Ovary (tissue), 9 donors: ENCODE measurements around the gene PNPT1. TPM values are rescaled to one million over a fixed set of nuclear protein-coding genes. Genes with fewer than 3 reads are reported as not detected.

Source experiments
- DNase-seq, 5 donors: peaks; one replicate each; pipeline ENCODE4 v3.0.0-alpha.2; 2019 to 2020
- H3K27ac ChIP-seq, 2 donors: fragments of 200-600 bp; one replicate each; pipeline versions ENCODE4 v1.5.1 to v1.8.0; 2019 to 2022
- H3K27me3 ChIP-seq: fragments of 200-600 bp; one replicate; pipeline ENCODE4 v1.8.0; 2022
- H3K36me3 ChIP-seq: fragments of 200-600 bp; sonication (generic); one replicate; pipeline ENCODE4 v1.5.1; 2019
- H3K4me1 ChIP-seq: one replicate; pipeline ENCODE4 v1.8.1; 2013; ENCODE audit warnings: mild to moderate bottlenecking, moderate library complexity; ENCODE audit not compliant: insufficient read depth
- H3K4me3 ChIP-seq: fragments of 200-600 bp; sonication (generic); one replicate; pipeline ENCODE4 v1.5.1; 2017
- H3K9me3 ChIP-seq, 2 donors: fragments of 200-600 bp in 1 of 2; sonication (generic) in 1 of 2; one replicate each; pipeline versions ENCODE4 v1.5.1 to v1.8.1; 2013 to 2019; ENCODE audit warnings: mild to moderate bottlenecking in 1 of 2, moderate library complexity in 1 of 2
- CTCF ChIP-seq, 3 donors: fragments of 450-650 bp in 2 of 3; fragments of 200-600 bp in 1 of 3; IDR thresholded peaks; one replicate each; pipeline versions ENCODE4 v1.5.1 to v1.8.0; 2016 to 2022; ENCODE audit warnings: antibody characterized with exemption in 3 of 3, mild to moderate bottlenecking in 1 of 3
- EP300 ChIP-seq: sonication (generic); formaldehyde crosslinking; IDR thresholded peaks from one replicate; pipeline ENCODE4 v1.6.1; 2017; ENCODE audit warnings: antibody characterized with exemption
- POLR2A ChIP-seq: fragments of 450-650 bp; IDR thresholded peaks from one replicate; pipeline ENCODE4 v1.6.1; 2017; ENCODE audit warnings: antibody characterized with exemption, mild to moderate bottlenecking, moderate library complexity
- WGBS, 3 donors: extraction: QIAGEN DNeasy Blood & Tissue Kit in 1 of 3; methylation state at CpG; one replicate each; pipeline versions ENCODE4 v1.1.5 to v1.1.7; 2013 to 2017; 5-methylcytosine and 5-hydroxymethylcytosine counted together
- intact Hi-C, 4 donors: fragments of 100-400 bp; cut with DNase I; formaldehyde crosslinking; loops; one replicate each; pipeline versions ENCODE4 v1.11.0 to v1.15.1; 2022 to 2023
- polyA plus RNA-seq, 2 donors: library from polyadenylated mRNA; stranded (reverse); fragments of 200-250 nt in 1 of 2; fragments of 350-450 nt in 1 of 2; fragmentation: Illumina TruSeq in 1 of 2; extraction: RNeasy Lipid Tissue Mini Kit (QIAGEN cat#74804) in 1 of 2; gene quantifications; one replicate each; pipeline ENCODE4 v1.2.3, GENCODE V29; 2013 to 2014
- total RNA-seq, 7 donors: library from RNA; depleted of rRNA in 2 of 7; stranded (reverse); fragments of >200 nt in 2 of 7; fragmentation: NEBNext Ultra II Directional in 3 of 7; extraction: Animal tissue kit (Norgen Biotek cat#: 25700) in 3 of 7; gene quantifications; one replicate each; pipeline versions ENCODE4 v1.1.0 to v1.2.4, GENCODE V29; 2016 to 2023
- donor health status: DM: no; HTN: no; CAD: no; lungs with moderate emphysema.
- donor health status: DM: no; HTN: no; CAD: no.
- donor health status: Bipolar disorder and iron deficiency.
- donor health status: DM: yes; HTN: yes; CAD: no.
- donor health status: DM: no; HTN: no; CAD: no.
- donor health status: DM: yes; HTN: yes; CAD: no.

Gene PNPT1
- total and polyA plus RNA-seq, 9 donors: 6.1 to 19.2 (median 17.0) TPM

GRCh38 chr2:55620123-55620779 is 73.4 kb downstream of the PNPT1 start:
- WGBS, 3 donors: 73 to 82% (median 82%) methylated on average over 3 of the region's 3 CpGs
- H3K36me3 ChIP-seq: no peaks in the 10 kb centered on the region
- no peak overlapping the region for H3K4me3 ChIP-seq
- no peak overlapping the region for H3K27ac ChIP-seq
- no peaks in the 10 kb centered on the region for H3K9me3 ChIP-seq
- intact Hi-C loops: no loop called here
- H3K4me1 ChIP-seq: peaks cover 9% of the 10 kb centered on the region
- no peaks in the 10 kb centered on the region for H3K27me3 ChIP-seq
- TF ChIP-seq EP300 (no peak), POLR2A (no peak), CTCF (IDR thresholded peaks at IDR 0.05) (no peak)
- DNase-seq: no peak

GRCh38 chr2:55618275-55619055 is 75.2 kb downstream of the PNPT1 start:
- 0 to 1% (median 0%) methylated on average over 32 of the region's 32 CpGs for WGBS, 3 donors
- peaks cover 7% of the 10 kb centered on the region for H3K4me1 ChIP-seq

GRCh38 chr2:55618025-55618274 is 75.7 kb downstream of the PNPT1 start:
- H3K36me3 ChIP-seq: no peaks in the 10 kb centered on the region
- WGBS, 3 donors: 0 to 1% (median 1%) methylated on average over 10 of the region's 10 CpGs
- DNase-seq: no peak
- intact Hi-C loops: no loop called here
- H3K4me3 ChIP-seq: peak overlapping the region; percentile 97
- H3K9me3 ChIP-seq: no peaks in the 10 kb centered on the region
- H3K4me1 ChIP-seq: peaks cover 7% of the 10 kb centered on the region
- TF ChIP-seq EP300 (no peak), POLR2A (no peak), CTCF (IDR thresholded peaks at IDR 0.05) (no peak)
- no peaks in the 10 kb centered on the region for H3K27me3 ChIP-seq
- H3K27ac ChIP-seq: peak overlapping the region; percentile 61 to 67

More at GRCh38 chr2:55618275-55619055, 75.2 kb downstream of the PNPT1 start:
- no peaks in the 10 kb centered on the region for H3K27me3 ChIP-seq
- peak overlapping the region; percentile 97 for H3K4me3 ChIP-seq
- peak overlapping the region; percentile 61 to 67 for H3K27ac ChIP-seq
- no peaks in the 10 kb centered on the region for H3K36me3 ChIP-seq
- intact Hi-C loops: no loop called here
- peak; percentile 23 to 59 (median 47) for DNase-seq
- TF ChIP-seq CTCF (IDR thresholded peaks at IDR 0.05): no peak
- TF ChIP-seq POLR2A: no peak
- TF ChIP-seq EP300: no peak
- no peaks in the 10 kb centered on the region for H3K9me3 ChIP-seq

GRCh38 chr2:55617175-55618024 is 76.2 kb downstream of the PNPT1 start, which contains the start of gene PPP4R3B:
Gene PPP4R3B, minus strand, starts transcription at chr2:55617622. Its CDS starts 337 bp downstream, at chr2:55617285.
- TF ChIP-seq CTCF (IDR thresholded peaks at IDR 0.05) (peak; percentile 20 to 88 (median 83)), POLR2A (peak; percentile 89), EP300 (no peak)
- H3K27me3 ChIP-seq: no peaks in the 10 kb centered on the region
- peak within 1 kb of the TSS; percentile 66 to 86 for H3K27ac ChIP-seq
- no peaks in the 10 kb centered on the region for H3K36me3 ChIP-seq
- H3K4me1 ChIP-seq: peaks cover 7% of the 10 kb centered on the region
- DNase-seq: peak; percentile 99 to 100 (median 99)
- 0 to 1% (median 1%) methylated on average over 79 to 82 of the region's 82 CpGs for whole genome bisulfite sequencing, 3 donors
- peak within 1 kb of the TSS; percentile 97 for H3K4me3 ChIP-seq
- no peaks in the 10 kb centered on the region for H3K9me3 ChIP-seq
- intact Hi-C loops: no loop called here
